ENCODE results near the gene DELE1.

DELE1 gene

GRCh38 chr5:141969783-141970771 is 46.4 kb downstream of the DELE1 start:
- Histone ChIP-seq H3K27me3 (ENCODE audit: control insufficient read depth, insufficient read depth, low read length) (no peaks in the 10 kb centered on the region), H3K9me3 (ENCODE audit: control insufficient read depth, insufficient read depth, low read length) (no peaks in the 10 kb centered on the region), H3K9ac (ENCODE audit: low read depth, low read length) (peak overlapping the region; percentile 71; the same call in 1 of the 2 replicates), H3K36me3 (ENCODE audit: control insufficient read depth, insufficient read depth, low read length) (peaks cover 16% of the 10 kb centered on the region), H3K4me3 (ENCODE audit: low read depth, low read length) (peak overlapping the region; percentile 79), H3K27ac (ENCODE audit: low read depth, low read length) (peak overlapping the region; percentile 94), H3K4me1 (ENCODE audit: control insufficient read depth, insufficient read depth, low read length) (peaks cover 15% of the 10 kb centered on the region)

- no peaks in the 10 kb centered on the region for H3K9me3 ChIP-seq (ENCODE audit: control insufficient read depth, insufficient read depth, low read length)
These were observed 50.4 kb downstream of the DELE1 start for GRCh38 chr5:141973871-141974595.

DNA sequence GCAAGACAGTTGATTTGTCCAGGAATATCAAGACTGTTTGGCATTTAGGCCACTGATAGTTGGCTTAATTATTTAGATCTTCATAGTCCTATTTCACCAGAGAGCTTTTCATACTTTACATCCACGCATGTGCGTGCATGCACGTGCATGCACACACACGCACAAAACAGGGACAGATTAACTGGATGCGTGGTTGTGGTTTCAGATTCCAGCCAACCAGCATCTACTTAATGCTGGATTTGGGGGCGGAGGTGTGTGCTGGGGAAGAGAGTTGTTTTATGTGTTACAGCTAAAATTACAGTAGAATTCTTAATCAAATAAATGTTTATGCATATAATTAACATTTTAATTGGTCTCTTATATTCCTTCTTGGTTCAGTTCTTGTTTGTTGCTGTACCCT is 52.5 kb downstream of the DELE1 start:
- H3K9me3 ChIP-seq (ENCODE audit: control insufficient read depth, insufficient read depth, low read length), result no peaks in the 10 kb centered on the region
- no peaks in the 10 kb centered on the region for H3K4me1 ChIP-seq (ENCODE audit: control insufficient read depth, insufficient read depth, low read length)
- peaks cover 58% of the 10 kb centered on the region for H3K36me3 ChIP-seq (ENCODE audit: control insufficient read depth, insufficient read depth, low read length)
- no peak overlapping the region for H3K4me3 ChIP-seq (ENCODE audit: low read depth, low read length)
- no peak overlapping the region for H3K27ac ChIP-seq (ENCODE audit: low read depth, low read length)
- no peaks in the 10 kb centered on the region for H3K27me3 ChIP-seq (ENCODE audit: control insufficient read depth, insufficient read depth, low read length)
- no peak overlapping the region for H3K9ac ChIP-seq (ENCODE audit: low read depth, low read length)

More at GRCh38 chr5:141973871-141974595, 50.4 kb downstream of the DELE1 start:
- H3K27me3 ChIP-seq (ENCODE audit: control insufficient read depth, insufficient read depth, low read length), result no peaks in the 10 kb centered on the region
- H3K9ac ChIP-seq (ENCODE audit: low read depth, low read length), result no peak overlapping the region
- no peak overlapping the region for H3K27ac ChIP-seq (ENCODE audit: low read depth, low read length)
- peaks cover 43% of the 10 kb centered on the region for H3K36me3 ChIP-seq (ENCODE audit: control insufficient read depth, insufficient read depth, low read length)
- no peak overlapping the region for H3K4me3 ChIP-seq (ENCODE audit: low read depth, low read length)
- peaks cover 11% of the 10 kb centered on the region for H3K4me1 ChIP-seq (ENCODE audit: control insufficient read depth, insufficient read depth, low read length)

- no peak overlapping the region for H3K4me3 ChIP-seq (ENCODE audit: low read depth, low read length)
- H3K36me3 ChIP-seq (ENCODE audit: control insufficient read depth, insufficient read depth, low read length), result peaks cover 80% of the 10 kb centered on the region
- H3K4me1 ChIP-seq (ENCODE audit: control insufficient read depth, insufficient read depth, low read length), result no peaks in the 10 kb centered on the region
- no peak overlapping the region for H3K27ac ChIP-seq (ENCODE audit: low read depth, low read length)
- H3K9me3 ChIP-seq (ENCODE audit: control insufficient read depth, insufficient read depth, low read length), result no peaks in the 10 kb centered on the region
- H3K27me3 ChIP-seq (ENCODE audit: control insufficient read depth, insufficient read depth, low read length), result no peaks in the 10 kb centered on the region
- no peak overlapping the region for H3K9ac ChIP-seq (ENCODE audit: low read depth, low read length)
These were observed 54.7 kb downstream of the DELE1 start for GRCh38 chr5:141978389-141978788.

- H3K27ac ChIP-seq (ENCODE audit: low read depth, low read length), result no peak overlapping the region
- H3K4me3 ChIP-seq (ENCODE audit: low read depth, low read length), result no peak overlapping the region
- H3K4me1 ChIP-seq (ENCODE audit: control insufficient read depth, insufficient read depth, low read length), result no peaks in the 10 kb centered on the region
- no peaks in the 10 kb centered on the region for H3K27me3 ChIP-seq (ENCODE audit: control insufficient read depth, insufficient read depth, low read length)
- H3K9me3 ChIP-seq (ENCODE audit: control insufficient read depth, insufficient read depth, low read length), result no peaks in the 10 kb centered on the region
- peaks cover 84% of the 10 kb centered on the region for H3K36me3 ChIP-seq (ENCODE audit: control insufficient read depth, insufficient read depth, low read length)
- H3K9ac ChIP-seq (ENCODE audit: low read depth, low read length), result no peak overlapping the region
These were observed 59.0 kb downstream of the DELE1 start for GRCh38 chr5:141982626-141983025.

GRCh38 chr5:141986072-141986471 is 62.4 kb downstream of the DELE1 start:
- no peak overlapping the region for H3K27ac ChIP-seq (ENCODE audit: low read depth, low read length)
- H3K9ac ChIP-seq (ENCODE audit: low read depth, low read length), result no peak overlapping the region
- H3K4me1 ChIP-seq (ENCODE audit: control insufficient read depth, insufficient read depth, low read length), result no peaks in the 10 kb centered on the region
- no peaks in the 10 kb centered on the region for H3K9me3 ChIP-seq (ENCODE audit: control insufficient read depth, insufficient read depth, low read length)
- H3K36me3 ChIP-seq (ENCODE audit: control insufficient read depth, insufficient read depth, low read length), result peaks cover 69% of the 10 kb centered on the region
- H3K27me3 ChIP-seq (ENCODE audit: control insufficient read depth, insufficient read depth, low read length), result no peaks in the 10 kb centered on the region
- no peak overlapping the region for H3K4me3 ChIP-seq (ENCODE audit: low read depth, low read length)

- no peaks in the 10 kb centered on the region for H3K4me1 ChIP-seq (ENCODE audit: control insufficient read depth, insufficient read depth, low read length)
- H3K9ac ChIP-seq (ENCODE audit: low read depth, low read length), result no peak overlapping the region
- H3K27me3 ChIP-seq (ENCODE audit: control insufficient read depth, insufficient read depth, low read length), result no peaks in the 10 kb centered on the region
- H3K4me3 ChIP-seq (ENCODE audit: low read depth, low read length), result no peak overlapping the region
- peaks cover 52% of the 10 kb centered on the region for H3K36me3 ChIP-seq (ENCODE audit: control insufficient read depth, insufficient read depth, low read length)
- no peaks in the 10 kb centered on the region for H3K9me3 ChIP-seq (ENCODE audit: control insufficient read depth, insufficient read depth, low read length)
- H3K27ac ChIP-seq (ENCODE audit: low read depth, low read length), result no peak overlapping the region
These were observed 66.0 kb downstream of the DELE1 start for GRCh38 chr5:141989720-141990119.

Data from HUES48 (cell line).